B cell (primary cell): ENCODE results near the gene ZBTB33.

Experiments used
- EZH2 ChIP-seq: IDR thresholded peaks from 2 replicates; pipeline ENCODE4 v1.6.1; 2012; ENCODE audit warnings: borderline replicate concordance, low read depth, mild to moderate bottlenecking, moderate library complexity, low read length; ENCODE audit not compliant: insufficient read depth, poor library complexity, severe bottlenecking
- TF ChIP-seq, protein P1 (sequence below): fragments of 200-600 bp; IDR thresholded peaks from one replicate; pipeline ENCODE4 v1.8.0; 2022; ENCODE audit warnings: antibody characterized with exemption, mild to moderate bottlenecking

DNA sequence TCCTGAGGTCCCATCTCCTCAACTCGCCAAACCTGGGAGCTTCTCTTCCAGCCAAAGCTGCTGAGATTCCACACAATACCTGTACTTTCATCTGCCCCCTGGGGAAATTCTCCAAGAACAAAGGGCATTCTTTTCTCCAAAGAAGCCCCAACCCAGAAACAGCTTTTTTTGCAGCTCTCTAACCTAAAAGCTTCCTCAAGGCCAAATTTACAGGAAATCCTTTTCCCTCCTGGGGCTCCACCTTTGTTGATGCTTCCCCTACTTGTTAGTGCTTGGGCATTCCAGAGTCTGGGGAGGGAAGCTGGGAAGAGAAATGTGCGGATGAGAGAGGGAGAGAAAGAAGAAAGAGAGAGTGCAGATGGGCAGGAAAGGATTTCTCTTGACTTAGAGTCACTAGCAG lies 24.3 kb downstream of the ZBTB33 start:
- TF ChIP-seq, protein P1, sequence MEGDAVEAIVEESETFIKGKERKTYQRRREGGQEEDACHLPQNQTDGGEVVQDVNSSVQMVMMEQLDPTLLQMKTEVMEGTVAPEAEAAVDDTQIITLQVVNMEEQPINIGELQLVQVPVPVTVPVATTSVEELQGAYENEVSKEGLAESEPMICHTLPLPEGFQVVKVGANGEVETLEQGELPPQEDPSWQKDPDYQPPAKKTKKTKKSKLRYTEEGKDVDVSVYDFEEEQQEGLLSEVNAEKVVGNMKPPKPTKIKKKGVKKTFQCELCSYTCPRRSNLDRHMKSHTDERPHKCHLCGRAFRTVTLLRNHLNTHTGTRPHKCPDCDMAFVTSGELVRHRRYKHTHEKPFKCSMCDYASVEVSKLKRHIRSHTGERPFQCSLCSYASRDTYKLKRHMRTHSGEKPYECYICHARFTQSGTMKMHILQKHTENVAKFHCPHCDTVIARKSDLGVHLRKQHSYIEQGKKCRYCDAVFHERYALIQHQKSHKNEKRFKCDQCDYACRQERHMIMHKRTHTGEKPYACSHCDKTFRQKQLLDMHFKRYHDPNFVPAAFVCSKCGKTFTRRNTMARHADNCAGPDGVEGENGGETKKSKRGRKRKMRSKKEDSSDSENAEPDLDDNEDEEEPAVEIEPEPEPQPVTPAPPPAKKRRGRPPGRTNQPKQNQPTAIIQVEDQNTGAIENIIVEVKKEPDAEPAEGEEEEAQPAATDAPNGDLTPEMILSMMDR: no peak
- no peak for TF ChIP-seq EZH2
